Midbrain (tissue), 1 donor: ENCODE results near the gene UBE2D3.

ENCODE experiments used
- DNase-seq: peaks from one replicate; lab custom pipeline; 2025; lab: John Stamatoyannopoulos, UW

Gene UBE2D3

GRCh38 chr4:102791318-102791835 is 36.0 kb downstream of the UBE2D3 start:
- no peak for DNase-seq

- no peak for DNase-seq
These were observed 38.0 kb downstream of the UBE2D3 start for GRCh38 chr4:102789317-102789717.

GRCh38 chr4:102787944-102788343 is 39.4 kb downstream of the UBE2D3 start:
- DNase-seq = no peak

- no peak for DNase-seq
These were observed 40.1 kb downstream of the UBE2D3 start for GRCh38 chr4:102787096-102787881.

- DNase-seq = no peak
These were observed 41.1 kb downstream of the UBE2D3 start for GRCh38 chr4:102786279-102786678.

- no peak for DNase-seq
These were observed 44.3 kb downstream of the UBE2D3 start for GRCh38 chr4:102783006-102783405.

GRCh38 chr4:102781570-102781969 is 45.8 kb downstream of the UBE2D3 start:
- no peak for DNase-seq

- DNase-seq = no peak
These were observed 46.7 kb downstream of the UBE2D3 start for GRCh38 chr4:102780476-102781144.

GRCh38 chr4:102779204-102779603 is 48.1 kb downstream of the UBE2D3 start:
- no peak for DNase-seq

- DNase-seq = no peak
These were observed 48.6 kb downstream of the UBE2D3 start for GRCh38 chr4:102778720-102779119.

GRCh38 chr4:102775805-102776204 is 51.5 kb downstream of the UBE2D3 start:
- DNase-seq = no peak

GRCh38 chr4:102774254-102774653 is 53.1 kb downstream of the UBE2D3 start:
- no peak for DNase-seq

- DNase-seq = no peak
These were observed 54.5 kb downstream of the UBE2D3 start for GRCh38 chr4:102772738-102773340.

- DNase-seq = no peak
These were observed 62.5 kb downstream of the UBE2D3 start for GRCh38 chr4:102764901-102765300.

- DNase-seq = no peak
These were observed 65.4 kb downstream of the UBE2D3 start for GRCh38 chr4:102761906-102762305.

- peak; percentile 61 for DNase-seq
These were observed 66.1 kb downstream of the UBE2D3 start for GRCh38 chr4:102761296-102761701.

- DNase-seq = peak; percentile 93
These were observed 66.6 kb downstream of the UBE2D3 start, which contains the start of gene MANBA for GRCh38 chr4:102760645-102761295. TSS of gene MANBA (minus strand) at chr4:102760968. CDS start at chr4:102760894, 74 bp downstream.

- peak; percentile 80 for DNase-seq
These were observed 67.3 kb downstream of the UBE2D3 start for GRCh38 chr4:102759831-102760644.

- no peak for DNase-seq
These were observed 68.8 kb downstream of the UBE2D3 start for GRCh38 chr4:102758241-102759160.

- DNase-seq = no peak
These were observed 69.7 kb downstream of the UBE2D3 start for GRCh38 chr4:102757681-102758080.
